HAP-1 (cell line): ENCODE results near the gene TNK1.
A peak's percentile ranks its signal among the peaks of the same experiment; 100 is the strongest.

ENCODE experiments used
- DNase-seq, 2 experiments: peaks; one replicate each; pipeline ENCODE4 v3.0.0-alpha.2; 2016 to 2020; ENCODE audit warnings: low spot score in 2 of 2
- H3K27me3 ChIP-seq: fragments of 250-450 bp; sonication (Bioruptor Pico); 2 replicates; pipeline ENCODE4 v1.5.1; 2020; ENCODE audit warnings: low read depth, mild to moderate bottlenecking, moderate library complexity
- H3K36me3 ChIP-seq: fragments of 250-450 bp; sonication (Bioruptor Pico); replicated peaks from 2 replicates; pipeline ENCODE4 v1.5.1; 2020; ENCODE audit warnings: mild to moderate bottlenecking
- H3K4me1 ChIP-seq: fragments of 250-450 bp; sonication (Bioruptor Pico); 2 replicates; pipeline ENCODE4 v1.5.1; 2020; ENCODE audit warnings: mild to moderate bottlenecking
- H3K4me3 ChIP-seq: fragments of 250-450 bp; sonication (Bioruptor Pico); 2 replicates; pipeline ENCODE4 v1.5.1; 2020; ENCODE audit warnings: mild to moderate bottlenecking, moderate library complexity
- H3K9me3 ChIP-seq: fragments of 250-450 bp; sonication (Bioruptor Pico); 2 replicates; pipeline ENCODE4 v1.5.1; 2020; ENCODE audit warnings: mild to moderate bottlenecking, moderate library complexity
- in situ Hi-C: fragments of 300-500 bp; cut with MboI; formaldehyde crosslinking; loops from 3 replicates; pipeline ENCODE4 v1.14.3; 2020; ENCODE audit warnings: low sequenced_read_pairs, inconsistent platforms, mixed read lengths

The TNK1 gene

DNA sequence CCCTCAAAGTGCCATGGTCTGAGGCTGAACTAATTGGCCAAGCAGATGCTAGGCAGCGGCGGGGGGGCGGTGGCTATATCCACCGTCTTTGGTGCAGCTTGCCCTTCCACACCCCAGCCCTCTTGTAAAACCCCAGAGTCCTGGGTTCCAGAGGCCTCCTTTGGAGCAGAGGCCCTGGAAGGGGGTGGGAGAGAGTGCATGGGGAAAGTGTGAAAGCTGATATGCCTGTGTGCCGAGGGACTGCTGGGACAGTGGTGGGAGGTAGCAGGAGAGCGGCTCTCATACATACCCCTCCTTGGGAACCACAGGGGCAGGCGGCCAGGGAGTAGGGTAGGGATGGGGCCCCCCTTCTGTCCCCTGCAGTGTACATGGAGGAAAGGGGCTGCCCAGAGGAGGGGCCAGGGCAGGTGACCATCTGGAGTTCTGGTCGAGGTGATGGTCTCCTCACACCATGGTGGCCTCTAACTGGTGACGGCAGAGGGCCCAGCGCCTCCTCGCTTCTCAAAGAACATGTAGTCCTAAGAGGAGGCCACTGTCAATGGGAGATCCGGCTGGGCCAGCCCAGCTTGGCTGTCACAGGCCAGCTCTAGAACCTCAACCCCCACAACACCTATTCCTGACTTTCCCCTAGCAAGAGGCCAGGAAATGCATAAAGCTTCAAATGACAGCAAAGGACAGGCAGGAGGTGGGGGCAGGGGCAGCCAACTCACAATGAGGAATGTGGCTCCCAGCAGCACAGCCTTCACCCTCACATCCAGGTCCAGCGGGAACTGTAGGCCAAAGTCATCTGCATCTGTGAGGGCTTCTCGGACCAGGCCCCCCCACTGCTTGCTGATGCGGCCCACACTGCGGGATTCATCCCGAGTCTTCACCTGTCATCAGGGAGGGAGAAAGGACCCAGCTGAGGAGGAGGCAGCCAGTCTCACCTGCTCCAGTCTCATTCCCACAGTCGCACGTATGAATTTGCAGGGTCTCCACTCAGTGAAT, 9.3 kb downstream of the TNK1 start:
- H3K4me1 ChIP-seq = peaks cover 5% of the 10 kb centered on the region
- in situ Hi-C loops = no loop called here
- no peaks in the 10 kb centered on the region for H3K9me3 ChIP-seq
- H3K36me3 ChIP-seq = no peaks in the 10 kb centered on the region; the same call in 1 of the 2 replicates
- H3K27me3 ChIP-seq = no peaks in the 10 kb centered on the region
- DNase-seq = no peak
- no peak overlapping the region for H3K4me3 ChIP-seq

DNA sequence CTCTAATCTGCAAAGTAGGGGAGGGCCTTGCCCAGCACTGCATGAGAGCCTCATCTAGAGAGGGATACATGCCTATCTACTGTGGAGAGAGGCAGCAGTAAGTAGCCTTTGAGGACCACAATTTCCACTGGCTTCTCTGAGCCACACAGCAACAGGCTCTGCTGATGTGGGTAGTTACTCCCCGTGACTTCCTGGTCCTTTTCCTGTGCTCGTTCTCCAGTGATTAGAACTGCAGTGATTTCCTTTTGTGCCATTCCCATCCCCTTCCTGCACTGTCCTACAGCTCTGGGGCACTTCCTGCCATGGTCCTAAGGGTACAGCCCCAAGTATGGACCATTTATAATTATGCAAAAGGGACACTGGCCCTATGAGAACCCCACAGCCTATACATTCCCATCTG, 10.4 kb downstream of the TNK1 start:
- H3K4me3 ChIP-seq = no peak overlapping the region
- H3K4me1 ChIP-seq = peaks cover 6% of the 10 kb centered on the region
- in situ Hi-C loops = no loop called here
- no peaks in the 10 kb centered on the region; the same call in 1 of the 2 replicates for H3K36me3 ChIP-seq
- no peak for DNase-seq
- H3K9me3 ChIP-seq = no peaks in the 10 kb centered on the region
- H3K27me3 ChIP-seq = no peaks in the 10 kb centered on the region

GRCh38 chr17:7392696-7393612, 12.1 kb downstream of the TNK1 start:
- in situ Hi-C loops = no loop called here
- Histone ChIP-seq H3K4me3 (peak overlapping the region; percentile 61), H3K9me3 (no peaks in the 10 kb centered on the region), H3K27me3 (no peaks in the 10 kb centered on the region), H3K4me1 (peaks cover 6% of the 10 kb centered on the region), H3K36me3 (no peaks in the 10 kb centered on the region; the same call in 1 of the 2 replicates)
- no peak for DNase-seq

DNA sequence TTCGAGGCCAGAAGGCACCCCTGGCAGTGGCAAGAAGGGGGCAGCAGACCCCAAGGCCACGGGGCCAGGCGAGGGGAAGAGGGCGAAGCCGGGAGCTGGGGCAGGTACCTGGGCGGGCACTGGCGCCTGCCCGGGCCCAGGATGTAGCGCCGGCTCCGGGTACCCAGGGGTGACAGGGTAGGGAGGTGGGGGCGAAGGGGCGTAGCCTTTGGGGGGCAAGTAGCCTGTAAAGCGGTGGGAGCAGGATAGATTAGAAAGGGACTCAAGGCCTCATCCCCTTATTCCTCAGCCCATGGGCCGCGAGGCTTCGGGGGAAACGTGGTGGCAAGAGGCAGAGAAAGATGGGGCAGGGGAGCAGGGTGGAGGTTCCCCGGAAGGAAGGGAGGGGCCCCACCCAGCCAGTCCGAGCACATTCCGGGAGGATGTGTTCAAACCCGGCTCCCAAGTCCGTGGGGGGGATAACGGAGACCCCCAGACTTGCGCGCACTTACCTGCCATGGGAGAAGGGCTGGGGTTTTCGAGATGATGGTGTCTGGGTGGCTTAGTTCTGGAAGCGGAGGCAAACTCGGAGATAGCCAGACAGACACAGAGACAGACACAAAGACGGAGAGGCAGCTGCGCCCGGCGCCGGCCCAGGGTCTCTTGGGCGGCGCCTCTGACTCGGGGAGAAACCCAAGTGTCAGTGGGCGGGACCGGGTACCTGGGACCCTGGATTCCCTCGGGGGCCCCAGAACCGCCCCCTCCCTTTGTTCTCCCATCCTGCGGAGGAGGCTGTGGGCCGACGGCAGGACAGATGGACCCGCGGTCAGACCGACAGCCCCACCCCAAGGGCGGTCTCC, 12.9 kb downstream of the TNK1 start:
- no peaks in the 10 kb centered on the region; the same call in 1 of the 2 replicates for H3K36me3 ChIP-seq
- in situ Hi-C loops = no loop called here
- DNase-seq = peak; percentile 56 to 79
- H3K27me3 ChIP-seq = no peaks in the 10 kb centered on the region
- H3K4me3 ChIP-seq = peak overlapping the region; percentile 61
- H3K4me1 ChIP-seq = peaks cover 6% of the 10 kb centered on the region
- no peaks in the 10 kb centered on the region for H3K9me3 ChIP-seq

- Histone ChIP-seq H3K4me3 (peak within 1 kb of the TSS; percentile 61), H3K4me1 (peaks cover 6% of the 10 kb centered on the region), H3K36me3 (no peaks in the 10 kb centered on the region; the same call in 1 of the 2 replicates), H3K9me3 (no peaks in the 10 kb centered on the region), H3K27me3 (no peaks in the 10 kb centered on the region)
- in situ Hi-C loops = no loop called here
- peak; percentile 83 to 93 for DNase-seq
Measured at GRCh38 chr17:7394452-7395191, 13.7 kb downstream of the TNK1 start, which contains the start of gene PLSCR3. Gene PLSCR3 (minus strand): TSS chr17:7394525. CDS start chr17:7394110, 415 bp downstream.

- Histone ChIP-seq H3K4me1 (peaks cover 6% of the 10 kb centered on the region), H3K27me3 (no peaks in the 10 kb centered on the region), H3K36me3 (no peaks in the 10 kb centered on the region; the same call in 1 of the 2 replicates), H3K4me3 (no peak overlapping the region), H3K9me3 (no peaks in the 10 kb centered on the region)
- no peak for DNase-seq
- in situ Hi-C loops = no loop called here
Measured at GRCh38 chr17:7396147-7396546, 15.3 kb downstream of the TNK1 start.

GRCh38 chr17:7398612-7399011, 17.7 kb downstream of the TNK1 start:
- in situ Hi-C loops = no loop called here
- no peaks in the 10 kb centered on the region for H3K27me3 ChIP-seq
- peaks cover 5% of the 10 kb centered on the region; the same call in 1 of the 2 replicates for H3K36me3 ChIP-seq
- H3K4me1 ChIP-seq = peaks cover 13% of the 10 kb centered on the region
- H3K9me3 ChIP-seq = no peaks in the 10 kb centered on the region
- H3K4me3 ChIP-seq = no peak overlapping the region
- no peak for DNase-seq

DNA sequence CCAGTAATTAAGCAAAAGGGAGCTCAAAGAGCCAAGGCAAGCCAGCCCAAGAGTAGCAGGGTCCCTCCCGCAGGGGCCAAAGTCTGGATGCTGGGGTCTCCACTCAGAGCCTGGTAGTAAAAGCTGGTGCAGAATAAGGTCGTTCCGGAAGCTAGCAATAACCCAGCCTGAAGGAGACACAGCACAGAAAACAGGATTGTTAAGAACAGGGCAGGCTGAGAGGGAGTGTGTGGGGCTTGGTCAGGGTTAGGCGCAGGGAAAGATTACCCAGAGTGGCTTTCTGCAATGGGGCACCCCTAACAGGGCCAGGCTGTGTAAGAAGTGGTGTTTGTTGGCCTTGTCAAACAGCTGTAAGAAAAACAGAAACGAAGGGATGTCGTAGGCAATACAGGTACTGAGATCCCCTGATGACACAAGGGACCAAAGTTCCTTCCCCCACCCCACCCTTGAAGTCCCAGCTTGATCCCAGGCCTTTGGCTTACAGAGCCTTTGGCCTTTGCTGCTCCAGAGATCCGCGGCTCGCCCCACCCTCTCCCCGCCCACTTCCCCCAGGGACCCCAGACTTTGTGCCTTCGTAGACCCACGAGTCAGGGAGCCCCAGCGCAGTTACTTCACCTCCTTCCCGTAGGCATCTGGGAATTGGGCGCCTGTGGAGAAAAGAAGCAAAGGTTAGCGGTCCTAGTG, 22.3 kb downstream of the TNK1 start:
- in situ Hi-C loops = no loop called here
- Histone ChIP-seq H3K9me3 (no peaks in the 10 kb centered on the region), H3K27me3 (no peaks in the 10 kb centered on the region), H3K4me3 (peak overlapping the region; percentile 69), H3K36me3 (peaks cover 5% of the 10 kb centered on the region; the same call in 1 of the 2 replicates), H3K4me1 (peaks cover 6% of the 10 kb centered on the region)
- DNase-seq = peak; percentile 10 to 79

GRCh38 chr17:7403727-7403976, 22.8 kb downstream of the TNK1 start:
- in situ Hi-C loops = no loop called here
- H3K27me3 ChIP-seq = no peaks in the 10 kb centered on the region
- H3K9me3 ChIP-seq = no peaks in the 10 kb centered on the region
- peaks cover 5% of the 10 kb centered on the region; the same call in 1 of the 2 replicates for H3K36me3 ChIP-seq
- H3K4me1 ChIP-seq = peaks cover 6% of the 10 kb centered on the region
- DNase-seq = no peak
- peak overlapping the region; percentile 69 for H3K4me3 ChIP-seq

DNA sequence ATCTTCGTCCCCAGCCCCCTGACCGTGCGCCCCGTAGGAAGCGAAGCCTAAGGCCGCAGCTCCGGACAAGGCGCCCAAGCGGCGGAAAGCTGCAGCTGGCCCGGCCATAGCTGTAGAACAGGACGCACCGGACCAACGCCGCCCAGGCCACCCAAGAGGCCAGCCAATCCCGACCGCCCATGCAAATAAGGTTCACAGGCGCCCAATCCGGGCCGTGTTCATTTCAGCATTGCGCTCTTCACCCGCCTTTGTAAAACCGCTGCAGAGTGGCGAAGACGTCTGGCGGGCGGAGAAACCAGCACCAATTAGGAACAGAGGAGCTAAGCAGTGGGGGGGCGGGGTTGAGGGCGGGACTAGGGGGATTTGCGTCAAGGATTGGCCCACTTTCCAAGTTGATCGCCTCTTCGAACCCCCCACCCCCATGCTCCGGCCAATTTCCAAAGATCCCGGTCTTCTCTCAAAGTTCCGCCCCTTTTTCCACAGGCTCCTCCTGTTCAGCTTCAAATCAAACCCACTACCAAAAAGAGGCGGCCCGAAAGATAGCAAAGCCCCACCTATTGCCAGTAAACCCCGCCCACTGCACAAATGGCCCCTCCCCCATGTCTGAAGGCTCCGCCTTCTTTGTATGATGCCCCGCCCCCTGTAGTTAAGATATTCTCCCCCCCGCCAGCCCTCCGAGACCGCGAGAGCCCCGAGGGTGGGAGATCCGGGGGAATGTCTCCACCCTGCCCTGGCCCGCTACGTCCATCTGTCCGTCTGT, 23.3 kb downstream of the TNK1 start, which contains the start of gene TMEM256:
Gene TMEM256 (minus strand): TSS at position 121 of the 760 bp plus-strand sequence. CDS start 13 bp downstream, at position 108.
- Histone ChIP-seq H3K4me3 (peak within 1 kb of the TSS; percentile 69), H3K36me3 (peaks cover 5% of the 10 kb centered on the region; the same call in 1 of the 2 replicates), H3K4me1 (peaks cover 6% of the 10 kb centered on the region), H3K9me3 (no peaks in the 10 kb centered on the region), H3K27me3 (no peaks in the 10 kb centered on the region)
- peak; percentile 99 for DNase-seq
- in situ Hi-C loops = no loop called here

DNA sequence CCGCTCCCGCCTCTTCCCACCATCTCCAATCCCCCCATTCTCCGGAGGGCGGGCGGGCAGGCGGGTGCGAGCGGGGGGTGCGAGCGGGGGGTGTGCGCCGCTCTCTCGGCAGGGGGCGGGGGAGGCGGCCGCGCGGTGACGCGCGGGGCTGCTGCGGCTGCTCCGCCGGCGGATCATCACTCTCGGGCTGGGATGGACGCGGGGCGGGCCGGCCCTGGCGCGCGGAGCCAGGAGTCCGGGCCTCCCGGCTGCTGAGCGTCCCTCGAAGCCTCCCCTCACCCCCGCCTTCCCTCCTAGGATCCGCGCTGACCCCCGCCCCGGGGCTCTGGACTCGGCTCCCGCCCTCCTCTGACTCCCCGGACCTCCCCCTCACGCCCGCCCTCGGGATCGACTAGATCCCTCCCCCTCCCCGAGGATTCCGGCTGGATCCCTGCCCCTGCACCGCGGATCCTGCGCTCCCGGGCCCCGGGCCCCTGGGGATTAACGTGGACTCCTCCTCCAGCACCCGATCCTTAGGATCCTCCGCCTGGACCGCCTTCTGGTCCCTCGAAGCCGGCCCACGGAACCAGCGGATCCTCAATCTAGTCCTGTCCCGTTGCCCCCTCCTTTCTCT, 24.0 kb downstream of the TNK1 start:
- DNase-seq = peak in 1 of 2 experiments; percentile 74
- in situ Hi-C loops = no loop called here
- peaks cover 10% of the 10 kb centered on the region for H3K36me3 ChIP-seq
- H3K4me1 ChIP-seq = peaks cover 6% of the 10 kb centered on the region
- H3K4me3 ChIP-seq = peak overlapping the region; percentile 69
- H3K27me3 ChIP-seq = no peaks in the 10 kb centered on the region
- H3K9me3 ChIP-seq = no peaks in the 10 kb centered on the region
